HG03103 (cell line): ENCODE data around the gene NKAPL.

Source experiments
- ATAC-seq: cut with Tn5 transposase; IDR thresholded peaks from one replicate; pipeline ENCODE4 v1.9.1; 2021; ENCODE audit warnings: low read depth; ENCODE audit not compliant: unreplicated experiment

The NKAPL gene

GRCh38 chr6:28258877-28259777 is at the start of gene NKAPL:
Gene NKAPL (plus strand): TSS chr6:28259297. CDS start chr6:28259372, 75 bp downstream.
- ATAC-seq = no peak

GRCh38 chr6:28209753-28210535 is 49.2 kb upstream of the NKAPL start:
- ATAC-seq = no peak

- no peak for ATAC-seq
These were observed 47.1 kb upstream of the NKAPL start for GRCh38 chr6:28211840-28212509.

GRCh38 chr6:28212510-28213212 is 46.4 kb upstream of the NKAPL start:
- no peak for ATAC-seq

- no peak for ATAC-seq
These were observed 45.9 kb upstream of the NKAPL start for GRCh38 chr6:28213213-28213523.

GRCh38 chr6:28215425-28215824 is 43.7 kb upstream of the NKAPL start:
- no peak for ATAC-seq

- ATAC-seq = no peak
These were observed 41.2 kb upstream of the NKAPL start for GRCh38 chr6:28217890-28218289.

- peak; percentile 57 for ATAC-seq
These were observed 40.5 kb upstream of the NKAPL start for GRCh38 chr6:28218312-28219248.

GRCh38 chr6:28220257-28221133 is 38.6 kb upstream of the NKAPL start:
- no peak for ATAC-seq

GRCh38 chr6:28224131-28225055 is 34.7 kb upstream of the NKAPL start:
- no peak for ATAC-seq

- ATAC-seq = peak; percentile 69
These were observed 33.9 kb upstream of the NKAPL start, which contains the start of gene ZSCAN9 for GRCh38 chr6:28225056-28225834. Gene ZSCAN9 (plus strand): TSS chr6:28225275. CDS start chr6:28227085, 1,810 bp downstream.

- no peak for ATAC-seq
These were observed 32.6 kb upstream of the NKAPL start for GRCh38 chr6:28226460-28226859.

GRCh38 chr6:28232785-28233184 is 26.3 kb upstream of the NKAPL start:
- ATAC-seq = no peak

- ATAC-seq = no peak
These were observed 23.1 kb upstream of the NKAPL start for GRCh38 chr6:28235912-28236452.

- no peak for ATAC-seq
These were observed 19.5 kb upstream of the NKAPL start for GRCh38 chr6:28239636-28240035.

- ATAC-seq = no peak
These were observed 18.6 kb upstream of the NKAPL start for GRCh38 chr6:28240471-28240870.
